Measurements from ENCODE around the gene YIF1A. TPM values are rescaled to one million over a fixed set of nuclear protein-coding genes. Genes with fewer than 3 reads are reported as not detected.

Gene YIF1A
- total RNA-seq, 4 donors from 2014 or later = 60.6 to 99.7 (median 72.3) TPM

GRCh38 chr11:66289548-66290329 is 796 bp upstream of the YIF1A start:
- Histone ChIP-seq H3K4me1 (peaks cover 19 to 38% (median 29%) of the 10 kb centered on the region in 4 donors), H3K4me3 (peak overlapping the region; percentile 52 to 98 (median 77)), H3K27me3 (peaks cover 40% of the 10 kb centered on the region), H3K27ac (peak overlapping the region; percentile 92 to 97 (median 93)), H3K36me3 (no peaks in the 10 kb centered on the region), H3K9me3 (no peaks in the 10 kb centered on the region)
- in situ Hi-C loops (cut with MboI; ENCODE audit: low pct_ligation_motif_present in 1 of 4, low pct_unique_long_range_greater_than_20kb in 1 of 4, low sequenced_read_pairs in 3 of 4) (loop anchor here in 1 of 4 donors (10.0 kb wide), 1 partner anchor 65 kb away; no protein-coding TSS in a partner anchor), intact Hi-C loops (cut with DNase I; ENCODE audit: low total_unique reads) (loop anchor here (10.0 kb wide), 1 partner anchor 65 kb away; no protein-coding TSS in a partner anchor)
- DNase-seq = peak; percentile 78
- 0 to 11% methylated on average over 1 to 34 of the region's 36 CpGs for WGBS, 2 donors (ENCODE audit: low coverage in 1 of 2)
- TF ChIP-seq POLR2AphosphoS5 (IDR thresholded peaks at IDR 0.05) (no peak), EP300 (IDR thresholded peaks at IDR 0.05; ENCODE audit: low read depth) (no peak)

- 45% methylated on average over 18 of the region's 20 CpGs; no CpG with 5 or more reads in 1 of the 2 donors for WGBS, 2 donors (ENCODE audit: low coverage in 1 of 2)
- DNase-seq = no peak
- Histone ChIP-seq H3K27ac (peak overlapping the region; percentile 92 to 97 (median 93)), H3K4me1 (peaks cover 19 to 38% (median 29%) of the 10 kb centered on the region in 4 donors), H3K9me3 (no peaks in the 10 kb centered on the region), H3K27me3 (peaks cover 24% of the 10 kb centered on the region), H3K4me3 (peak overlapping the region; percentile 72 to 98 (median 78)), H3K36me3 (no peaks in the 10 kb centered on the region)
- in situ Hi-C loops (cut with MboI; ENCODE audit: low pct_ligation_motif_present in 1 of 4, low pct_unique_long_range_greater_than_20kb in 1 of 4, low sequenced_read_pairs in 3 of 4) (loop anchor here in 1 of 4 donors (10.0 kb wide), 1 partner anchor 63 kb away; no protein-coding TSS in a partner anchor), intact Hi-C loops (cut with DNase I; ENCODE audit: low total_unique reads) (loop anchor here (10.0 kb wide), 1 partner anchor 63 kb away; no protein-coding TSS in a partner anchor)
- TF ChIP-seq POLR2AphosphoS5 (IDR thresholded peaks at IDR 0.05) (no peak), EP300 (IDR thresholded peaks at IDR 0.05; ENCODE audit: low read depth) (no peak), POLR2A (IDR thresholded peaks at IDR 0.05) (no peak), CTCF (IDR thresholded peaks at IDR 0.05) (no peak)
Measured at GRCh38 chr11:66287889-66288670, 863 bp downstream of the YIF1A start.

GRCh38 chr11:66287211-66287888 is 1.6 kb downstream of the YIF1A start:
- no peak overlapping the region for H3K4me3 ChIP-seq
- WGBS, 2 donors (ENCODE audit: low coverage in 1 of 2) = 76 to 100% methylated on average over 1 to 10 of the region's 10 CpGs
- no peaks in the 10 kb centered on the region for H3K9me3 ChIP-seq
- TF ChIP-seq POLR2AphosphoS5 (IDR thresholded peaks at IDR 0.05) (no peak), CTCF (IDR thresholded peaks at IDR 0.05) (no peak), POLR2A (IDR thresholded peaks at IDR 0.05) (no peak), EP300 (IDR thresholded peaks at IDR 0.05; ENCODE audit: low read depth) (no peak)
- intact Hi-C loops (cut with DNase I; ENCODE audit: low total_unique reads) (loop anchor here (10.0 kb wide), 1 partner anchor 63 kb away; no protein-coding TSS in a partner anchor), in situ Hi-C loops (cut with MboI; ENCODE audit: low pct_ligation_motif_present in 1 of 4, low pct_unique_long_range_greater_than_20kb in 1 of 4, low sequenced_read_pairs in 3 of 4) (loop anchor here in 1 of 4 donors (10.0 kb wide), 1 partner anchor 63 kb away; no protein-coding TSS in a partner anchor)
- no peak for DNase-seq
- peaks cover 16% of the 10 kb centered on the region for H3K27me3 ChIP-seq
- no peak overlapping the region for H3K27ac ChIP-seq
- no peaks in the 10 kb centered on the region for H3K36me3 ChIP-seq
- peaks cover 24 to 41% (median 33%) of the 10 kb centered on the region in 4 donors for H3K4me1 ChIP-seq

GRCh38 chr11:66286699-66287098 is 2.2 kb downstream of the YIF1A start:
- in situ Hi-C loops (cut with MboI; ENCODE audit: low pct_ligation_motif_present in 1 of 4, low pct_unique_long_range_greater_than_20kb in 1 of 4, low sequenced_read_pairs in 3 of 4) = loop anchor here in 1 of 4 donors (10.0 kb wide), 1 partner anchor 62 kb away; no protein-coding TSS in a partner anchor

More at GRCh38 chr11:66286699-66287098, 2.2 kb downstream of the YIF1A start:
- Histone ChIP-seq H3K9me3 (no peaks in the 10 kb centered on the region), H3K4me1 (peaks cover 23 to 38% (median 29%) of the 10 kb centered on the region in 4 donors), H3K36me3 (no peaks in the 10 kb centered on the region), H3K27ac (no peak overlapping the region), H3K27me3 (peaks cover 10% of the 10 kb centered on the region), H3K4me3 (no peak overlapping the region)
- TF ChIP-seq POLR2A (IDR thresholded peaks at IDR 0.05) = no peak
- TF ChIP-seq CTCF (IDR thresholded peaks at IDR 0.05) = no peak
- no peak for TF ChIP-seq POLR2AphosphoS5 (IDR thresholded peaks at IDR 0.05)
- no peak for TF ChIP-seq EP300 (IDR thresholded peaks at IDR 0.05; ENCODE audit: low read depth)
- intact Hi-C loops (cut with DNase I; ENCODE audit: low total_unique reads) = loop anchor here (10.0 kb wide), 1 partner anchor 62 kb away; no protein-coding TSS in a partner anchor
- DNase-seq = no peak
- 90% methylated on average over 5 of the region's 5 CpGs; no CpG with 5 or more reads in 1 of the 2 donors for WGBS, 2 donors (ENCODE audit: low coverage in 1 of 2)

All from transverse colon (tissue), 4 donors.